GM21447 (cell line): ENCODE results near the gene NPIPA7.
"Not testable (repeated sequence)": the region's sequence is repeated elsewhere in the genome, so short reads cannot be mapped to it uniquely, and the experiment has no call there.

ENCODE experiments used
- ATAC-seq: cut with Tn5 transposase; IDR thresholded peaks from one replicate; pipeline ENCODE4 v1.9.1; 2021; ENCODE audit not compliant: unreplicated experiment

NPIPA7 gene

GRCh38 chr16:16417914-16418544, 39.1 kb downstream of the NPIPA7 start:
- ATAC-seq, result not testable (repeated sequence)

GRCh38 chr16:16420515-16420914, 41.6 kb downstream of the NPIPA7 start:
- ATAC-seq, result not testable (repeated sequence)

GRCh38 chr16:16425146-16425545, 46.2 kb downstream of the NPIPA7 start:
- not testable (repeated sequence) for ATAC-seq

GRCh38 chr16:16431135-16431534, 52.2 kb downstream of the NPIPA7 start:
- not testable (repeated sequence) for ATAC-seq

GRCh38 chr16:16434711-16435110, 55.8 kb downstream of the NPIPA7 start:
- ATAC-seq, result not testable (repeated sequence)

- ATAC-seq, result not testable (repeated sequence)
Observed at GRCh38 chr16:16441401-16441800, 62.5 kb downstream of the NPIPA7 start.
